22Rv1 (cell line): ENCODE results near the gene KIF15.

Experiments
- H3K27ac ChIP-seq: fragments of 450-650 bp; 2 replicates; pipeline ENCODE4 v1.5.1; 2017
- CTCF ChIP-seq: fragments of 450-650 bp; IDR thresholded peaks from 2 replicates; pipeline ENCODE4 v1.5.1; 2017; ENCODE audit warnings: mild to moderate bottlenecking
- ZFX ChIP-seq: fragments of 450-650 bp; IDR thresholded peaks from 2 replicates; pipeline ENCODE4 v1.6.1; 2017; ENCODE audit warnings: antibody characterized with exemption, borderline replicate concordance

The KIF15 gene

GRCh38 chr3:44831232-44831631 lies 69.6 kb downstream of the KIF15 start:
- TF ChIP-seq CTCF (no peak), ZFX (no peak)
- no peak overlapping the region for H3K27ac ChIP-seq

DNA sequence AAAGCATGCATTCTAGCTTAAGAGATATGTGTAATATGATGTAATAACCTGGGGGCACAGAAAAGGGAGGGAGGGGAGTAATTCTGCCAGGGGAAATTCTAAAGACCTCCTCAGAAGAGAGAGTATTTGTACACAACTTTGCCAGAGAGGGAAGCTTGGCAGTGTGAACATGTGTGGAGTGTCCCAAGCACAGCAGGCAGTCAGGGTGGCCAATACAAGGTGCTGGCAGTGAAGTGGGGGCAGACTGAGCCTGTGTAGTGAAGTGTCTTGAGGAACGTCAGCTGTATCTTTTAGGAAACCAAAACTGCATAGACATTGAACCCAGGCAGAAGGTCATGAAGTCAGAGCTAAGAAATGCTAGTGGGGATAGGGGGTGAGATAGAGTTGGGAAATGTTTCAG lies 70.4 kb downstream of the KIF15 start:
- no peak overlapping the region for H3K27ac ChIP-seq
- TF ChIP-seq CTCF (no peak), ZFX (no peak)

DNA sequence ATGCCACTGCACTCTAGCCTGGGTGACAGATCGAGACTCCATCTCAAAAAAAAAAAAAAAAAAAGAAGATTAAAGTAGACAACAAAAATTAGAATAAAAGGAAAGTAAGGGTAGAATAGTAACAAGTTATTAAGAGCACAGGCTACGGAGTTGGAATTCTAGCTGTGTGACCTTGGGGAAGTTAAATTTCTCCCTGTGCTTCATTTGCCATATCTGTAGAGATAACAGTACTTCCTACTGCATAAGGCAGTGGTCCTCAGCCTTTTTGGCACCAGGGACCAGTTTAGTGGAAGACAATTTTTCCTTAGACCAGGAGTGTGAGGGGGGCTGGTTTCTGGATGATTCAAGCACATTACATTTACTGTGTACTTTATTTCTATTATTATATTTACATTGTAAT lies 71.4 kb downstream of the KIF15 start:
- H3K27ac ChIP-seq: no peak overlapping the region
- no peak for TF ChIP-seq ZFX
- no peak for TF ChIP-seq CTCF

DNA sequence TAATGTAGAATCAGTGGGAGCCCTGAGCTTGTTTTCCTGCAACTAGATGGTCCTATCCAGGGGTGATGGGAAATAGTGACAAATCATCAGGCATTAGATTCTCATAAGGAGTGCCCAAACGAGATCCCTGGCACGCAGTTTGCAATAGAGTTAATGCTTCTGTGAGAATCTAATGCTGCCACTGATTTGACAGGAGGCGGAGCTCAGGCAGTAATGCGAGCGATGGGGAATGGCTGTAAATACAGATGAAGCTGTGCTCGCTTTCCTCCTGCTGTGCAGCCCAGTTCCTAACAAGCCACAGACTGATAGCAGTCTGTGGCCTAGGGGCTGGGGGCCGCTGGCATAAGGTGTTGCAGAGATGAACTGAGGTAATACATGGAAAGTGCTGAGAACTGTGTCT lies 71.8 kb downstream of the KIF15 start:
- no peak overlapping the region for H3K27ac ChIP-seq
- no peak for TF ChIP-seq CTCF
- no peak for TF ChIP-seq ZFX

- TF ChIP-seq CTCF (no peak), ZFX (no peak)
- no peak overlapping the region for H3K27ac ChIP-seq
Observed at GRCh38 chr3:44835684-44836083, 74.1 kb downstream of the KIF15 start.

DNA sequence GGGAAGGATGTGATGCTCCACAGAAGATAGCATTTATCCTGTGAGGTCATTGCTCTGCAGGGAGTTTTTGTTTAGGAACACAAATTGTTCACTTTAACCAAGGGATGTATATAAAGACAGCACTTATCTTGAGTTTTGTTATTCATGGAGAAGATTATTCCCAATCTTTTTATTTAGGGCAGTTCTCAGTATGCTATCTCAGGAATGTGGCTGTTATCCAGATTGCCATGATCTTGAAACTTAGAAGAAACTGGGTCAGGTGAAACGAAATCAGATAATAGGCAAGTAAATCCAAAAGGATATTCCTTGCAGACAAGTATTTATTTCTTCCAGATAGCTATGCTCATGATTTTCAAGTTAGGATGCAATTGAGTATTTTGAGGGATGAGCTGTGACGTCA lies 80.8 kb downstream of the KIF15 start:
- no peak for TF ChIP-seq ZFX
- no peak for TF ChIP-seq CTCF
- H3K27ac ChIP-seq: no peak overlapping the region

DNA sequence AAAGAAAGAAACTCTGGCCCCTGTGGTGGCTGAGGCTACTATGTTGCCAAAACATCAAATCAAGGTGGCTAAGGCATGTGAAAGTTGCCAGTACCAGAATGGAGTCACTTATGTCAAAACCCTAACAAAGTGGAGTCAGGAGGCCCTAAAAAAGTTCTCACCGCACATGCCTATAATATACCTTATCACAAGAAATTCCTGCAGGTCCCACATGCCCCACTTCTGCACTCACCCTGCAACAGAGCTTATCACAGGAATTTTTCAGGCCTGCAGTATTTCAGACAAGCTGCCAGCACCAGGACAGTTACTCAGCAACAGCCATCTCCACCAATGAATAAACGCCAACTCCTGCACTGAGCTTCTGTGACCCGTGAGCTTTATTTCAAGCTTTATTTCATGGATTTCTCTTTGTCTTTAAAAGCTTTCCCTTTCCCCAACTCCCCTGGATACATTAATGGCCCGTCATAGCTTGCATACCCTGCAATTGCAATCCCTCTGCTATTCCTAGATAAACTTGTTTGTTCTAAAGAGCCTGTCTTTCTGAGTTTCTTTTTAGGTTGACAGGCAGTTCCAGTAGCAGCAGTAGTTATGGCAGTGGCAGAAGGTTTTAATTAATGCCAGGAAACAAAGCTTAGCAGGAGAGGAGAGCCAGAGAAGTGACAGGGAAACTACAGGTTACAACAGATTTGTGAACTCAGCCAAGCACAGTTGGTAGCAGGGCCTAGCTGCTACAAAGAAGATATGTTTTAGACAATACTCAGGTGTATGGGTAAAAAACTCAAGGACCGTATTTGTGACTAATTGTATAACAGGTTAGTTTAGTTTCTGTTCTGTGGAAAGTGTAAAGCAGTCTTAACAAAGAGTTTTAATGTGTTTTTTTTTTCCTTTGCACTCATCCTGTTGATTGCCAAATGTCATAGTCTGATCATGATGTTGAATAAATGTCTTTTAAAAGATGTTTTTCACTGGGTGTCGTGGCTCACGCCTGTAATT lies 84.2 kb downstream of the KIF15 start:
- TF ChIP-seq ZFX (no peak), CTCF (no peak)
- H3K27ac ChIP-seq: no peak overlapping the region
